GM21381 (cell line): ENCODE data around the gene GRK7.
A peak's percentile ranks its signal among the peaks of the same experiment; 100 is the strongest.
"Not testable (repeated sequence)": the region's sequence is repeated elsewhere in the genome, so short reads cannot be mapped to it uniquely, and the experiment has no call there.

Experiments used
- ATAC-seq: cut with Tn5 transposase; IDR thresholded peaks from one replicate; pipeline ENCODE4 v1.9.1; 2021; ENCODE audit warnings: mild to moderate bottlenecking, moderate library complexity; ENCODE audit not compliant: unreplicated experiment

The GRK7 gene

DNA sequence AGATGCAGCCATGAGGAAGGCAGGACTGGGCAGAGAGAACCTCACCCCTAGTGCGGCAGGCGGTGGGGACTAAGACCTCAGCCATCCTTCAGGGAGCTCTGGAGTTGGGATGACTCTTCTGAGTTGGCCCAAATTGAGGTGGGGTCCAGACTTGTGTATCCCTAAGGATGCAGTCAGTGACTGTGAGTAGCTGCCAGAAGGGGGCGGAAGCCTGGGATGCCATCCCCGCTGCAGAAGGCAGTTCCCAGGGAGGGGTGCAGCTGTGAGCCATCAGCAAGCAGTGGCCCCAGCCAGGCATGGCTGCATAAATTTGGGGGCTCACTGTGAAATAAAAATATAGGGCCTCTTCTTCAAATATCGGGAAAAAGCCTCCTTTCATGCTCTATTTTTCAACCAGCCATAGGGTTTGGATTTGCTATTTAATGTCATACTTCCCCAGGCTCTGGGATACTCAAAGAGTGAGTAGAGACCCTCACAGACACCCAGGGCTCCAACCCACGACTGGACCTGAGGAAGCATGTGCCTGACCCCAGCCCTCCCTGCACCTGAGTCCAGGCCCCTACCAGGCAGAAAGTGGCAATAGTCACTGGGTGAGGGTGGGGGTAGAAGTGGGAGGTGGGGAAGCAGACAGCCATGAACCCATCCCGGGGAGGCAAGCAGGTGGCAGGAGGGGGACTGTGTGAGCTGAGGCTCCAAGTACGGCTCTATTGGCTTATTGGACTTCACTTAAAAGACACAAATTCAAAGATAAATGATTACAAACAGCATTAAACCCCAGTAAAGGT is 30.5 kb downstream of the GRK7 start:
- no peak for ATAC-seq

DNA sequence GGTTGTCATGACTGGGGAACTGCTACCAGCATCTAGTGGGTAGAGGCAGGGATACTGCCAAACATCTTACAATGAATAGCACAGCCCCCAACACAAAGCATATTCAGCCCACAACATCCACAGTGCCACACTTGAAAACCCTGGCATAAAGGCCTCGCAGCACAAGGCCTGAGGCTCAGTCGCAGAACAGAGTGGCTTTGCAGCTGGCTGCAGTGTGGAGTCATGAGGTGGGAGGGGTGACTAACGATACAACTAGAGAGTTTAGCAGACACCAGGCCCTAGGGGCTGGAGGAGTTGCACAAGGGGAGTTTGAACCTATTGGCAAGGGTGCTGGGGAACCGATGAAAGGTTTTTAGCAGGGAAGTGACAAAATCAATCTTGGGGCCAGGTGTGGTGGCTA is 32.1 kb downstream of the GRK7 start:
- ATAC-seq, result no peak

DNA sequence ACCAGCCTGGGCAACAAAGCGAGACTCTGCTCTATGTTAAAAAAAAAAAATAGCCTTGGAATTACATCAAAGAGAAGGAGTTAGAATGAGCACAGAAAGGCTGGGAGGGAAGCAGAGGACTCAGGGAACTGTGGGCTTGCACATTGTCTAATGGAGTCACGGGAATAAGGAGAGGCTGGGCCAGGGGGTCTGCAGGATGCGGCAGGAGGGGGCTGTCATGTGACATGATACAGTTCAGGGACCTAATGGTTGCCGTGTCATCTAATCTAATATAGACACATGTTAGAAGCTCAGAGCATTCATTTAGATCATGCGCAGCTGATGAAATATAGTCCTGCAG is 32.5 kb downstream of the GRK7 start:
- no peak for ATAC-seq

DNA sequence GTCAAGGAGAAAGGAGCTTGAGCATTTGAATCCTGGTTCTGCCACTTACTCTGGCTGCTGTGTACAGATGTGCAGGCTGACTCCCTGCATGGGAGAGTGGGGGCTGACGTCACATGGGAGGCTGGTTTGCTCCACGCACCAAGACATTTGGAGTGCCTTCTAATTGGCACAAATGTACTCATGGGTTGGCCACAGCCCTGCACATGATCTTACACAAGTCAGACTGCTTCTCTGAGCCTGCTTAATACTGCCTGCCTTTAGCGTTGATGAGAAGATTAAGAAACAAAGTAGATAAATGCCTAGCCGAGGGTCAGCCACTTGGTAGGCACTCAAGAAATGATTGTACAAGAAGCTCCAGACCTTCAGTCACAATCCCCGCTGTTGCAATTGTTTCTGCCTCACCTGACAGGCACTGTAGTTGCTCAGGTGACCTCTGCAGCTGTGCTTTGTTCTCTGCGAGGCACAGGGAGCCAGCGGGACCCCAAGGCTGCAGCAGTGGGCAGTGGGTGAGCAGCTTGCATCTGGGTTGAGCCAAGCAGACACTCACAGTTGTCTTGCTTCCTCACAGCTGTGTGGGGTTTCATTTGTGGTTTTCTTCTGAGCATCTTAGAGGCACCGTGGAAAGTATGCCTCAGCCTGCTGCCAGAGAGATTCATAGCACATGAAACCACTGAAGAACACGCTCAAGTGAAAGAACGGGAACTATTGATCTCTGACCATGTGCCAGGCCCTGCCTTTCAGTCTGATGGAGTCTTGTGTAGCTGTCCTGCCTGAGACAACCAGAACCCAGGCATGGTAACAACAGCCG is 33.1 kb downstream of the GRK7 start:
- ATAC-seq, result peak; percentile 95

DNA sequence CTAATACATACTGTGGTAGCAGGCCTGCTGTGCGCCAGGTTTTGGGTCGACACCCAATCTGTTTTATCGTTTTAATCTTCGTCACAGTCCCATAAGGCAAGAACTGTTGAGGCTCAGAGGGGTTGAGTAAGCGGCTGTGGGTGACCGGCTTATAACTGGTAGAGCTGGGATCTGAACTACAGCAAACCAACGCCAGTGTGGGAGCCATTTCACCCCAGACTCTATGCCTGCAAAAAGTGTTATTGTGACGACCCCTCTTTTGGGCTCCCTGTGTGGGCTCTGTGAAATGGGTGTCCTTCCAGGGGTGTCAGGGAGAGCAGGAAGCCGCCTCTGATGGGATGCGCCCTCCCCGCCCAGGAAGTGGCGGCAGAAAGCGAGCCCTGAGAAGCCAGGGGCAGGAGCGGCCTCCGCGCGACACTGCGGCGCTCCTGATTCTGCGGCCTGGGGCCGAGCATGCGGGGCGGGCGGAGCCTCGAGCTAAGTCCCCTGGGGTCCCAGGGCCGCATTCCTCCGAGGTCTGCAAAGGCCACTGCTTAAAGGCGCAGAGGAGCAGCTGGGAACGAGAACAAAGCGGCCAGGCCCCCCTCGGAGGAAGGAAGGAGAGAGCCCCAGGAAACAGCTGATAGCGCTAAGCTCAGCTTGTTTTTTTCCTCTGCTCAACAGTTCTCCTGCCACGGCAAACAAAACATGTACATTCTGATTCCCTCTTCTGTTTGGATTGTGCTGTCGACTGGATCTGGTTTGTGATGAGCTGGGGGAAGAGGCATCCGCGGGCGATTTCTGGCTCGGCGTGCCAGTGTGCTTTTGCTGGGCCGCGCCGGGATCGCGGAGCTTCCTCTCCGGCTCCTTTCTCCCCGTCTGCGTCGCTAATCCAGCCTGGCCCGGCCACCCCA is 33.9 kb downstream of the GRK7 start:
- peak; percentile 23 for ATAC-seq

DNA sequence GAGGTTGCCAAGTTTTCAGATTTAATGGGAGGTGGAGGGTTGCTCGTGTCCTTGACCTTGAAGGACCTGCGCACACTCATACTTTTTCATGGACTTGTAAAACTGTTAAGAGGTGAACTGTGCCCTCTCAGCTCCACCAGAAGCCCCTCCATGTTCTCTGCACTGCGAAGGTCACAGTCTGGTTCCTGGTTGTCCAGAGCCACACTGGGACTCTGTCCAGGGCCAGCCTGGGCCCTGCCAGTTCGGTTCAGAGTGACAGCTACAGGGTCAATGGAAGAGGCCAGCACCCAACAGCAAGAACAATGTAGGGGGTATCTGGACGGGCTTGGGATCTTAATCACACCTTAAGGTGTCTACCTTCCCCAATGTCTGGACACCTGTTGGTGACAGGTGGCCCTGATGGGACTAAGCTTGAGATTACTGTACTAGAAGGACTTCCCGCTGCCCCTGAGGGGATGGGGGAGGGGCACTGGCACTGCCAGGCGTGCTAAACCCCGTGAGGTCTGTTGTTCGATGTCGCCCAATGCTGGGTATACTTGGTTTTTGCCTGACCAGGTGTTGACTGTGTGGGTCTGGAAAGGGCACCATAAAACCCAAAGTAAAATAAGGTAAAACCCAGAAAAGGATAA is 34.7 kb downstream of the GRK7 start:
- ATAC-seq, result no peak

DNA sequence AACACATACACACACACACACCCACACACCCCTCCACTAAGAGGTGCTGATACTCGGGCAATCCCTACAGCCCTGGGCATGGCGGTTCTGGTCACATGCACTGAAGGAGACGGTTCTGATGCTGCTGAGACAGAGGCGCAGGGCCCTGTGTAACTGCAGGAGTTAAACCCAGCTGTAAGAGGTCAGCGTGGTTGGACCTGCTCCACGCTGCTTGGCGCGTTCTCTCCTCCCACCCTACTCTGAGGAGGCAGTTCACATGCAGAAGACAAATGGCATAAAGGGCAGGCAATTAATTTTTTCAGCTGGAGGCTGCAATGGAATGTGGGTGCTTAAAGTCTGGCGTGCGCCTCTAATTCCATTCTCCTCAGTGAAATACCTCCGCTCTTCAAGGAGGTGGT is 35.2 kb downstream of the GRK7 start:
- ATAC-seq, result no peak

DNA sequence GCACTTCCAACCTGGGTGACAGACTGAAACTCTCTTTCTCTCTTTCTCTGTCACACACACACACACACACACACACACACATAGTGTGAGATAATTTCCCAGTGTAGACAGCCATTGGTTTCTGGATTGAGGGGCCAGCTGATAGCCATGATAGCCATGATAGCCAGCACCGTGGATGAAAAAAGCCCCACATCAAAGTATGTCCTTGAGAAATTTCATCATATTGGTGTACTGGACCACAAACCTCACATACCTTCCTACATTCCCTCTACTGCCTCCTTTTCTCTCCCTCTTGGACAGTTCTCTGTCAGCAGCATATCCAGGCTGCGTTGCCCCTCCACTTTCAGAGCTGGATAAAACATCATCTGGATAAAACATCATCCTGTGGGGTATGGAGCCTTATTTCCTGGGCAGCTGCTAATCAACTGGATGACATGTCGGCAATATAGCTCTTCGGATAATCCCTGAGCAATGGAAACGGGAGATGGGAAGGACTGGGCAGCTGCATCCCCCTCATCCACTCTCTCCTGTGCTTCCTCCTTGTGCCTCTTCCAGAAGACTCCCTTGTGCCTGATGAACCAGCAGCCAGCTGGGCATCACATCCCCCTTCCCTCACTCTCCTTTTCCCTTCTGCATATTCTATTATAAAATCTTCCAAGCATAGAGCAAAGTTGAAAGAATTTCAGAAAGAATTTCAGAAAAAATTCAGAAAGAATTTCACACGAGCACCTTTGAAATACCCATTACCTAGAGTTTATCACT is 39.3 kb downstream of the GRK7 start:
- no peak for ATAC-seq

DNA sequence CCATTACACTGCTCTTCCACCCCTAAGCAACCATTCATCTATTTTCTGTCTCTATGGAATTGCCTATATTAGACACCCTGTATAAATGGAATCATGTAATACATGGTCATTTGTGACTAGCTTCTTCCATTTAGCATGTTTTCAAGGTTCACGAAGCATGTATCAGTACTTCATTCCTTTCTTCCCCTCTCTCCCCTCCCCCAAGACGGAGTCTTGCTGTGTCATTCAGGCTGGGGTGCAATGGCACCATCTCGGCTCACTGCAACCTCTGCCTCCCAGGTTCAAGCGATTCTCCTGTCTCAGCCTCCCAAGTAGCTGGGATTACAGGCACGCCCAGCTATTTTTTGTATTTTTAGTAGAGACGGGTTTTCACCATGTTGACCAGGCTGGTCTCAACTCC is 40.3 kb downstream of the GRK7 start:
- ATAC-seq, result not testable (repeated sequence)

DNA sequence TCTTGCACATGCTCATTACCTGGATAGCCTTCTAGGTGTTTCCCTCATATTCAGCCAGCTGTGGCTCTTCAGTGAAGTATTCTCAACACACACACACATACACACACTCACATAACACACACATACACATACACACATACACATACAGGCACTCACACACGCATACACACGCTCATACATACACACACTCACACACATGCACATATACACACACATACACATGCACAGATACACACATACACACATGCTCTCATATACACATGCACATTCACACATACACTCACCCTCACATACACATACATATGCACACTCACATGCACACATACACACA is 41.2 kb downstream of the GRK7 start:
- no peak for ATAC-seq

DNA sequence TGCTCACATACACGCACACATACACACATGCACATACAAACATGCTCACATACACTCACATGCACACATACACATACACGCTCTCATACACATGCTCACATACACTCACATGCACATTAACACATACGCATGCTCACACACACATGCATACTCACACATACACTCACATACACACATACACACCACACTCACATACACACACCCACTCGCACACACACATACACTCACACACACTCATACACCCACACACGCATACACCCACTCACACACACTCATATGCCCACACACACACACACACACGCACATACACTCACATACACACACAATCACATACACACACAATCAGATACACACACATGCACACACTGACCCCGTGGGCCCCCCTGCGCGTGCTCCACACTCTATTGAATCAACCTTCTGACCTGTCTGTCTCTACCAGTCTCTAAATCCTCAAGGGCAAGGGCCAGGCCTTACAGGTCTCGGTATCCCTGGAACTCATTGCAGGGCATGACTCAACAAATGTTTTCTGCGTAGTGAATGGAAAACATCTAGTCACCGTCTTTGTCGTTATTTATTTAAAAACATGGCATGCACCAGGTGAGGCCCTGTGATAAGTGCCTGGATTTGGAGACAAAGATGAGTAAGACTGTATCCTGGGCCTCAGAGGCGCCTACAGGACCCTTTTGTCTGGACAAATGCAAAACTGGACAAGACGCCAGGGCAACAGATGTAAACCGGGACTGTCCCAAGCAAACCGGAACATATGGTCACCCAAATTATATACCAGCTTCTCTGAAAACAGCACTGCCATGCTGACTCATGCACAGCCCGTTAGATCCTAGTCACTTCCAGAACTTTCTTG is 41.8 kb downstream of the GRK7 start:
- ATAC-seq, result no peak

DNA sequence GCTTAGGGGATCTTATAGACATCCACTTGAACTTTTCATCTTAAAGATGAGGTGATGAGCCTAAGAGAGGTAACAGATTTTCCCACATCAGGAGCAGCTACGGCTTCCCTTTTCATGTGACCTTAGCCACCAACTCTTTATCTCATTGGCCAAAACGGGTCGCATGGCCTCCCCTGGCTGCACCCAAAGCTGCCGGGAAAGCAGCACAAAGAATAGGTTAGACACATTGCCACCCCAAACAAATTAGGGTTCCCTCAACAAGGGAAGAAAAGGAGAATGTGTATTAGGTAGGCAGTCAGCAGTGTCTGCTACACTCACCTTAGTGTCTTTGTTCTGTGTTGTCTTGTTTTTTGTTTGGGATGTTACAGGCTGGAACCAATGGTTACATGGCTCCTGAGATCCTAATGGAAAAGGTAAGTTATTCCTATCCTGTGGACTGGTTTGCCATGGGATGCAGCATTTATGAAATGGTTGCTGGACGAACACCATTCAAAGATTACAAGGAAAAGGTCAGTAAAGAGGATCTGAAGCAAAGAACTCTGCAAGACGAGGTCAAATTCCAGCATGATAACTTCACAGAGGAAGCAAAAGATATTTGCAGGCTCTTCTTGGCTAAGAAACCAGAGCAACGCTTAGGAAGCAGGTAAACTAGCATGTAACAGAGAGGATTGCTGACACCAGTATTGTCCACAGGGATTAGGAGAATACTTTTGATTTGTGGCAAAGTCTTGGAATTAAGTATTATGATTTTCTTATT is 44.2 kb downstream of the GRK7 start:
- ATAC-seq, result no peak

DNA sequence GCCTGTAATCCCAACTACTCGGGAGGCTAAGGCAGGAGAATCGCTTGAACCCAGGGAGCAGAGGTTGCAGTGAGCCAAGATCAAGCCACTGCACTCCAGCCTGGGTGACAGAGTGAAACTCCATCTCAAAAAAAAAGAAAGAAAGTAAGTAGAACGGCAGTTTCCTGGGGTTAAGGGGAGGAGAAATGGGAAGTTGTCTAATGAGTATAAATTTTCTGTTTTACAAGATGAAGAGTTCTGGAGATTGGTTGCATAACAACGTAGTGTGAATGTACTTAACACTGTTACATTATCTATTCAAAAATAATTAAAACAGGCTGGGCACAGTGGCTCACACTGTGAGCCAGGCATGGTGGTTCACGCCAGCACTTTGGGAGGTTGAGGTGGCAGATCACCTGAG is 45.4 kb downstream of the GRK7 start:
- ATAC-seq, result no peak

DNA sequence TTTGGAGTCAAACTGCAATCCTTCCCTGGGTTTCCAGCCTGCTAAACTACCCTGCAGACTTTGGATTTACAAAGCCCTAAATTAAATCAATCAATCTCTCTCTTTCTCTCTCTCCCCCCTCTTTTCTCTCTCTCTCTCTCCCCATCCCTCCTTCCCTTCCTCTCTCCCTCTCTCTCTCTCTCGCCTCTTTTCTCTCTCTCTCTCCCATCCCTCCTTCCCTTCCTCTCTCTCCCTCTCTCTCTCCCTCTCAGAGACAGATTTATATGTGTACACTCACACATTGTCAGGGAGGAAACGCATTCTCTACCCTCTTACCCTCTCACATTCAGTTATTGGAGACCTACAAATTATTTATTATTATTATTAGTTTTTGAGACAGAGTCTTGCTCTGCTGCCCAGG is 47.0 kb downstream of the GRK7 start:
- no peak for ATAC-seq

DNA sequence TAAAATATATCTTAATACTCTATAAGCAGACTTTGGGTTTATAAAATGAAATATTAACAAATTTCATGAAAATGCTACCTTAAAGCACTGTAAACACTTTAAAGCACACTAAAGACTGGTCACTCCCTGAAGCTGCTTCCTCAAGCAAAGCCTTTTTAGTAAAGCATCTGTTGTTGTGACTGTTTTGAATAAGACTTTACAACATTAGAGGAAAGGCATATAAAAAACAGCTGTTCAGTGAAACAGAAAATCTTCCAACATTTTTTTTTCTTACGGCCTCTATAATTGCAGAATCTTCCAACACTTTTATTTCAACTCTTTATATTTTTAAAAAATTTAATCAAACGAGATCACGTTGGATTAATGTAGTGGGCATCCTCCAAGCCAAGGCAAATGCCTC is 48.1 kb downstream of the GRK7 start:
- no peak for ATAC-seq

DNA sequence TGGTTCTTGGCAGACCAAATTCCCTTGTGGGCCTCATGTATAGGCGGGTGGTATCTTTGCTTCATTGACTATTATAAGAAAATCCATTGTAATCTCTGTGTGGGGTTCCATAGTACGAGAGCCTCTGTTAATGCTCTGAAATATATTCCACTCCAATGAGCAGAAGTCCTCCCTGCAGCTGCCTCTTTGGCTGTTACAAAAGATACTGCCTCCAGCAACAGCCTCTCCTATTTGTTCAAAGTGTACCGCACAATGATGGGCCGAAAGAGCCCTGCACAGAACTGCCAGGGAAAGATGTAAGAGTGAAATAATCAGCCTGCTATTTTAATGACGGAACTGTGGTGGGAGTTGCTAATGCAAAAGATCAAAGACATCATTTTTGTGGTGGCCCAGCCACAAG is 48.9 kb downstream of the GRK7 start:
- ATAC-seq, result no peak

DNA sequence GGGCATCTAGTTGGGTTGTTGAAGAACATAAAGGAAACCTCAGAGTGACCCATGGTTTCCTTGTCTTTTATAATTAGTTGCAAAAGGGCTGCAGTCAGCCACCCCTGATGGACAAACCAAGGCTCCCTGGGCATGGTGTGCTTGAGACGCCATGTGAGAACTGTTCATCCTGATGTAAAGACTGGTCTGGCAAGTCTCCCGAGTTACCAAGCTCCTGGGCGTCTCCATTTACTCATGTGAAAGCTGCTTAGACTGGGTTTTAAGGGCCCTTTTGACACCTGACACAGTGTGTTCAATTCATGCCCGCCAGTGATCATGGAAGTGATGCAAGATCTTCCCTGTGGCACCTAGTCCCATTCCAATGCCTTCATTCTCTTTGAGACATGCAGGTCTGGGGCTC is 49.4 kb downstream of the GRK7 start:
- ATAC-seq, result no peak
